GM12892 (cell line): ENCODE data around the gene PYROXD2.
"Not testable (repeated sequence)": the region's sequence is repeated elsewhere in the genome, so short reads cannot be mapped to it uniquely, and the experiment has no call there.

ENCODE experiments used
- DNase-seq: peaks from one replicate; pipeline ENCODE4 v3.0.0; 2011; ENCODE audit not compliant: insufficient read length
- FAIRE-seq: peaks from 2 replicates; lab custom pipeline; 2011; peaks lifted over from hg19 to GRCh38; lab: Jason Lieb, UNC
- POLR2A ChIP-seq: IDR thresholded peaks from 2 replicates; pipeline ENCODE4 v1.6.1; 2011; ENCODE audit warnings: low read depth, low read length, control low read depth
- POLR2AphosphoS5 ChIP-seq: IDR thresholded peaks from 2 replicates; pipeline ENCODE4 v1.6.1; 2011; ENCODE audit warnings: low read depth, low read length, control low read depth
- TAF1 ChIP-seq: IDR thresholded peaks from 2 replicates; pipeline ENCODE4 v1.6.1; 2011; ENCODE audit warnings: low read depth, mild to moderate bottlenecking, control low read depth, low read length, borderline replicate concordance

The PYROXD2 gene

DNA sequence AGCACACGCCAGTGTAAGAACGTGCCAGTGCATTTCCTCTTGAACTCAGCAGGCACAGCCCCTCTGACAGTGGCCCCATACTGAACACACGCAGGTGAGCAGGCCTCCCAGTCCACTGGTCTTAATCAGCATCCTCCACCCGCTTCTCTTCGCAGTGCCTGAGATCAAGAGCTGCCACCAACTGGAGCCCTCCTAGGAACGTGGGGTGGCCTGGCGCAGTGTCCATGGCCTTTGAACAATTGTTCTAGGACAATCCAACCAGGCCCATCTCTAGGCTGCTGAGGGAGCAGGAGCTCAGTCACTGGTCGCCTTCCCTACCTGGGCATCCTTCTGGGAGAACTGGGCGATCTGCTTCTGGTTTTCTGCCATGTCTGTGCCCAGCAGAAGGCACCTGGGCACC is 15.2 kb downstream of the PYROXD2 start:
- no peak for DNase-seq
- TF ChIP-seq POLR2A: no peak
- TF ChIP-seq TAF1: no peak
- TF ChIP-seq POLR2AphosphoS5: no peak
- no peak for FAIRE-seq

DNA sequence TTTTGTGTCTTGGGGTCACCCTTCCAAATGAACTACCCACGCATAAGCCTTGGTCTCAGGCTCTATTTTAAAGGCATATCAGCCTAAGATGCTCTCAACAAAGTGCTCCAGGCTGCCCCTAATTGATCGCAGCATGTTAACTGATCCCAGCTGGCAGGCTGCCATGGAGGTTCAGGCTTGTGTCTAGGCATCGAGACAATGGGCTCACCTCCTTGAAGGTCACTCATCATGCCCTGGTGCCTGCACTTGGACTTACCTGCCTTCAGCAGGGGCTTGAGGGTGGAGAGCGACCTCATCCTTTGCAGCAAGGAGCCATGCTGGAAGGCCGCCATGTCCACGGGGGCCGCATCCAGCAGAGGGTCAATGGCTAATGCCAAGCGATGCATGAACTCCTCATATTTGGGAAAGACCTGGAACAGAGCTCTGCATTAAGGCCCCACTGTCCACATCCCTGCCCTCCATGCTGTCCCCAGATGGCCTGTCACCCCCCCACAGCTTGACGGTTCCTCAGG is 17.8 kb downstream of the PYROXD2 start:
- DNase-seq (no peak), FAIRE-seq (no peak)
- no peak for TF ChIP-seq POLR2A
- TF ChIP-seq TAF1: no peak
- no peak for TF ChIP-seq POLR2AphosphoS5

DNA sequence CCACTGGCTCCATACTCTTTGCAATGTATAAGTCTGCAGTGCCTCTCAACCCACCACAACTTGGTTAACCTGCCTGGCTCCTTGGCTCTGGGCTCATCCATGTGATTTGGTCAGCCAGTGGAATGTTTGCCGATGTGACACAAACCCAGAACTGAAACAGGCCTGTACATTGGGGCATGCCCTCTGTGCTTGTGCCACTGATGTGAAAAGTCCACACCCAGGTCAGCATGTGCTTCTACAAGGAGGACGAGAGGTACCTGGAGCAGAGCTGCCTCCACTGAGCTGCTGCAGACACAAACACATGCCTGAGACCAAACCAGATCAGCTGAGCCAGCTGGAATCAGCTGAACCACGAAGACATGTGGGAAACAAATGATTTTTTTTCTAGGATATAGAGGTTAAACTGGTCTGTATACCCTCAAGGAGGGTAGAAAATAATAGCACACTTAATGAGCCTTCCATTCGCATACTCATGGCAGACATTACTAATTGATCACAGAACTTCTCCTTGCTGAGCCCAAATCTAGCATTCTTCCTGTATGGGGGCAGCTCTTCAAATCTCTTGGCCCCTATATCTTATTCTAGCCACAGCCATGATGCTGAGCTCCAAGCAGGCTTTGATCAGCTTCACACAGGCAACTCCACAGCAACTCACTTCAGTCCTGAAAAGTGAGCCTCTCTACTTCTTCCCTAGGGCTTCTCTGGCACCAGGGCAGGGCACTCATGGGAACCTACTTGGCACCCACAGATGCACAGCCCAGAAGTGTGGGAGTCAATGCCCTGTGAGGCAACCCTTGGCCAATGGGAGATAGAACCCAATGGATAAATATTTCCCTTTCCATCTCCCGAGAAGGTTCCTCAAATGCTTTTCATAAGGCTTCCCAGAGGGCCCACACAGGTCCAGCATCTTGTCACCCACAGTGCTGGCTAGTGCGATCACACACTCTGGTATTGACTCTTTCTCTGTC is 18.6 kb downstream of the PYROXD2 start:
- DNase-seq (no peak), FAIRE-seq (no peak)
- no peak for TF ChIP-seq TAF1
- TF ChIP-seq POLR2AphosphoS5: no peak
- TF ChIP-seq POLR2A: no peak

DNA sequence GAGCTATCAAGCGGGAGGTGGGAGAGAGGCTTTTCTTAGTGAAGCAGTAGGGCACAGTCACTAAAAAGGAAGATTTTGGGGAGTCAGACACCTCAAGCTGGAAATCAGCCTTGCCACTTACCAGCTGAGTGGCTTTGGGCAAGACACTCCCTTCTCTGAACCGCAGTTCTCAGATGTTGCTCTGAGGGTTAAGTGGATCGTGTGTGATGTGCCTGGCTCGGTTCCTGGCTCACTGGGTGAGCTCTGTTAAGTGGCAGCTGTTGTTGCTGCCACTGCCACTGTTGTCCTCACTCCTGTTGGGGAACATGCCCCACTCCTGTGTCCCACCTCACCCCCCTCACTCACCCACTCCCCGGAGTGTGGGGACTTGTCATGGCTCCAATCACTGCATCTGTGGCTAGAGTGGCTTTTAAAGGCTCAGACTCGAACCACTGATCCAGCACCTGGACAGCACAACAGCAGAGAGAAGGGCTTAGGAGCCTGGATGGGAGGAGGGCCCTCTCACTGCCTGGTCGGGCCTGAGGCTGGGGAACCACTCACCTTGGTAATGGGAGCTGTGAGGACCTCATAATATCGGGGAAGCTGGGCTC is 20.0 kb downstream of the PYROXD2 start:
- no peak for TF ChIP-seq TAF1
- TF ChIP-seq POLR2AphosphoS5: no peak
- no peak for TF ChIP-seq POLR2A
- no peak for FAIRE-seq
- DNase-seq: no peak

DNA sequence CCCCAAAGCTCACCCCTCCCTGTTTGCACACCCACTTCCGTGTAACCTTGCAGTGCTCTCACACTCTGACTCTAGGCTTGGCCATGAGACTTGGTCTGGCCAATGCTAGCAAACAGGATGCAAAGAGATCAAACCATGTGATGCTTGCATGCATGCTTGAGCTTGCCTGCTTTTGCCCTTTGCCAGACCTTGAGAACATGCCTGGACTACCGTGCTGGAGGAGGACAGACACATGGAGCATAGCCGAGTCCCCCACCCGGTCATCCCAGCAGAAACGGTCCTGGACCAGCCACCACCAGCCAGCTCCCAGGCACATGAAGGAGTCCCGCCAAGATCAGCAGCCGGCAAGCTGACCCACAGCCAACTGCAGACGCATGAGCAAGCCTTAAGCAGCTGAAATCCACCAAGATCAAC is 23.4 kb downstream of the PYROXD2 start:
- DNase-seq (no peak), FAIRE-seq (peak; percentile 96)
- TF ChIP-seq POLR2A: no peak
- TF ChIP-seq TAF1: no peak
- TF ChIP-seq POLR2AphosphoS5: no peak

DNA sequence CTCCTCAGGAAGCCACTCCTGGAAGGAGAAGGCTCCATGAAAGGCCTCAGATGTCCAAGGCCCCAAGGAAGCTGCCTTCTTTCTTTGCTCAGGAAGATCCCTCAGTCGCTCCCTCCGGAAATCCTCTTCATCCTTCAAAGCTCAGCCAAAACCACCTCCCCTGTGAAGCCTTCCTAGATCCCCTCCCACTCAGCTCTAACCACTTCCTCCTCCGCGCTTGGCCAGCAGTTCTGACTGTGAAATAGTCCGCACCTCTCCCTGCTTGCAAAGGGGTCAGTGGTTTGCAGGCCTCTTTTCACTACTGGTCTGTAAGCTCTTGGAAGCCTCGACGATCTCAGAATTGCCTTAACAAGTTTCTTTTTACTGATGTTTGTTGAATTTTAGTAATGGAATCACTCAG is 23.9 kb downstream of the PYROXD2 start:
- DNase-seq: no peak
- FAIRE-seq: peak; percentile 9
- TF ChIP-seq POLR2A: no peak
- no peak for TF ChIP-seq POLR2AphosphoS5
- TF ChIP-seq TAF1: no peak

DNA sequence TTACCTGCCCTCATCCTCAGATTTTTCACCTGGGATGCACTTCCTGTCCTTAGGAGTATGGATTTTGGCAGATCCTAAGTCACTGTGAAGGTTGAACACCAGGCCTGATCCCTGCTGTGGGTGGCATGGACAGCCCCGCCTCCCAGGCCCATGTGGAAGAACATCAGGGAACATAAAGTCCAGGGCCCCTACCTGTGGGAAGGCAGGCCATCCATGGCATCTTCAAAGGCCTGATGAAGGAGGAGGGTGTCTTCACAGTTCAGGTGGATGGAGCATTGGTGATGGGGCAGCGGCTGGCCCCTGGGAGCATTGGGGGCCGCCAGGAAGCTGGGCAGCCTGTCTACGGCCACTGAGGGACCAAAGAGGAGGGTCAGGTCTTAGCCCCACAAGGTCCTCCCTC is 24.6 kb downstream of the PYROXD2 start:
- peak; percentile 87 for FAIRE-seq
- no peak for TF ChIP-seq POLR2AphosphoS5
- no peak for DNase-seq

DNA sequence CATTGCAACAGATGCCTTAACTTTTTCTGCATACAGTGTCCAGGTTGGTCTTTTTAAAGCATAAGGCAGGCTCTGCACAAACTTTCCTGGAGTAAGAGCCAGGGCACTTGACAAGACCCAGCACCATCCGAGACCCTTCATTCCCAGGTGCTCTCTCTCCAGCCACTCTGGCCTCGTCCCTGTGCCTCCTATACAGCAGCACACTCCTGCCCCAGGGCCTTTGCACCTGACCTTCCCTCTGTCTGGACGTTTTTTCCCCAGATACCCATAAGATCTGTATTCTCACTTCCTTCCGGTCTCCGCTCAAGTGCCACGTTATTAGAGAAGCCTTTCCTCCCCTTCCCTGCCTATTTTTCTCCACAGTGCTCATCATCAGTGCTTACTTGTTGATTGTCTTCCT is 25.6 kb downstream of the PYROXD2 start:
- DNase-seq: no peak
- TF ChIP-seq TAF1 (no peak), POLR2A (no peak), POLR2AphosphoS5 (no peak)
- no peak for FAIRE-seq

DNA sequence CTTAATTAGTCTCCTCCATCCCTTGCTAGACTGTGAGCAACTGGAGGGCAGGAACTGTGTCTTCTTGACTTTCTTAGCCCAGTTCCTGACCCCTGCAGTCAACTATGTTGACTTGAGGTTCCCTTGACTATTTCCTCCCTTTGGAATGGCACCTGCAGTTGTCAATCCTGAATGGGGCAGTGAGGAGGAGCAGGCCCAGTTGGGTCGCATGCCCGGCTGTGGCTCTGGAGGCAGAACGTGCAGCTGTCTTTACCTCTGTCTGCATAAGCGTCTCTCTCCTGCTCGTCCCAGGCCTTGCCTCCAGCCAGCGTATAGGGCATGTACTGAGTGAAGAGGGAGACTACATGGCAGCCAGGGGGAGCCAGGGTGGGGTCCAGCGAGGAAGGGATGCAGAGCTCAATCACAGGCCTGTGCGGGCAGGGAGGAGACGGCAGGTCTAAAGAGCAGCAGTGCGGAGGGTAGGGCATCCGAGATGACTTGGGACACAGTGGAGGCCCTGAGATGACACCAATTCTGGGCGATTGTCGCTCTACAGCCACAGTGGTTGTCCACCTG is 26.8 kb downstream of the PYROXD2 start:
- FAIRE-seq (no peak), DNase-seq (no peak)
- no peak for TF ChIP-seq POLR2A
- TF ChIP-seq POLR2AphosphoS5: no peak
- TF ChIP-seq TAF1: no peak

DNA sequence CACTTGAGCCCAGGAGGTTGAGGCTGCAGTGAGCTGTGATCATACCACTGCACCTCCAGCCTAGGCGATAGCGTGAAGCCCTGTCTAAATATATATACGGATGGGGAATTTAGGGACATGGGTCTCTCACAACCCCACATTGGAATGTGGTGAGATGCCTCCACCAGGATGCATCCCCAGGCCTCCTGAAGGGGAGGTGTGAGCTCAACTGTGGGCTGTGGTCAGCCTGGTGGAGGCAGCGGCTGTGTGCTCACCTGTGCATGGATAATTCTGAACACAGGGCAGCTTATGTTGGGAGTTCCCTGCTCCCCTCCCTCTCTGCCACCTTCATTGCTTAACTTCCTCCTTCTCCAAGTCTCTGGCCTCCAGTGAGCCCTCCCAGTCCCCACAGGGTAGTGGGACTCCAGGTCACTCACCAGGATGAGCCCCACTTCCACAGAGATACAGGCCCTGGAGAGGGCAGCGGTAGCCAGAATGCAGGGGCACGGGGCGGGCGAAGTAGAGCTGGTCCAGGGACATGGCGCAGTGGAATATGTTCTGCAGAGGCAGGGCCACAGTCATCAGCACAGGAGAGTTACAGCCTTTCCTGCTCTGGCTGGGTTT is 30.4 kb downstream of the PYROXD2 start:
- DNase-seq: no peak
- FAIRE-seq: no peak
- TF ChIP-seq TAF1 (no peak), POLR2AphosphoS5 (no peak), POLR2A (no peak)

DNA sequence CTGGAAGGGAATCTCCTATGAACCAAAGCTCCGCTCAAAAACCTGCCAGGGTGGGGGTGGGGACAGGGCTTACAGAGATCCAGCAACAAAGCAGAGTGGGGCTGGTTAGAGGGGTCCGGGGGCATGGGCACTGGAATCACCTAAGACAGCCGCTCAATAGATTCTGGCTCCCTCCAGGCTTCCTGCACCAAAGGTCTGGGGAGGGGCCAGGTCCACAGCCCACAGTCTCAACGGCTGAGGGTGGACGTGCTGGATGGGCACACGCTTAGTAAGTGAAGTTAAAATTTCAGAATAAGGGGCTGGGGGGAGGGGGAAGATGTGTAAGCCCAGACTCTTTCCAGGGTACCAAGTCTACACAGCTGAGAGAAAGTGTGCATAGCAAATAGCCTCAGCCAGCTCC is 31.1 kb downstream of the PYROXD2 start:
- FAIRE-seq: no peak
- TF ChIP-seq POLR2A (no peak), POLR2AphosphoS5 (no peak), TAF1 (no peak)
- DNase-seq: no peak

DNA sequence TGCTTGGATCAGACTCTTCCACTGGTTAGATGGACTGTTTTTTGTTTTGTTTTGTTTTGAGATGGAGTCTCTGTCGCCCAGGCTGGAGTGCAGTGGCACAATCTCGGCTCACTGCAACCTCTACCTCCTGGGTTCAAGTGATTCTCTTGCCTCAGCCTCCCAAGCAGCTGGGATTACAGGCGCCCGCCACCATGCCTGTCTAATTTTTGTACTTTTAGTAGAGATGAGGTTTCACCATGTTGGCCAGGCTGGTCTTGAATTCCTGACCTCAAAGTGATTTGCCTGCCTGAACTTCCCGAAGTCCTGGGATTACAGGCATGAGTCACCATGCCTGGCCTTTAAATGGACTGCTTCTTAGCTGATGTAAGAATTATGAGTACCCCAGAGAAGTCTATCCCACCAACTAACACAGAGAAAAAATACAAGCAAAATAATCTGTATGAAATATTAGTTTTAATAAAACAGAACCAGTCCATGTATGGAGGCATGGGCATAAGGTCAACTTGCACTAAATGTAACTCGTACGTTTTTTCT is 31.8 kb downstream of the PYROXD2 start:
- DNase-seq, FAIRE-seq: not testable (repeated sequence)

DNA sequence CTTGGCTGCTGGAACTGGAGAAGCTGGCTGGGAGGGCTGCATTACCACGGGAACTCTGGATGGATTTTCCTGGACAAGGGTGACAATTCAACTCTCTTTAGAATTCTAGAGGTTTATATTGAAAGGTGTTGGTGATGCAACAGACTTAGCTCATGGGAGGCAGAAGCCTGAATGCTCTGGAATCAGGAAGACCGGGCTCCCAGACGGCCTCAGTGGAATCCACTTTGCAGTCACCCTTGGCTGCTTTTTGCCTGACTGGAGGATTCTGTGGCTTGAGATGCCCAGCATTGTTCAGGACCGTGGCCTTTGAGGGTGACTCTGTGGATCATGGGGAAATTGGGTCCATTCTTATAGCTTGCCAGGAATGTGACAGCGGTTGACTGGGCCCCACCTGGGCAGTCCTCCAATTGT is 32.3 kb downstream of the PYROXD2 start:
- TF ChIP-seq TAF1 (no peak), POLR2A (no peak), POLR2AphosphoS5 (no peak)
- no peak for FAIRE-seq
- DNase-seq: no peak
